Colonic mucosa (tissue), 4 donors: ENCODE data around the gene DOCK2. TPM values are rescaled to one million over a fixed set of nuclear protein-coding genes. Genes with fewer than 3 reads are reported as not detected.

Experiments
- DNase-seq: peaks from one replicate; pipeline ENCODE4 v3.0.0-alpha.2; 2020
- H3K27ac ChIP-seq: fragments of 200-600 bp; one replicate; pipeline ENCODE4 v1.8.0; 2021
- H3K27me3 ChIP-seq: fragments of 200-600 bp; one replicate; pipeline ENCODE4 v1.8.0; 2021
- H3K36me3 ChIP-seq: fragments of 200-600 bp; one replicate; pipeline ENCODE4 v1.8.0; 2021
- H3K4me1 ChIP-seq: fragments of 200-600 bp; one replicate; pipeline ENCODE4 v1.8.0; 2021; ENCODE audit warnings: mild to moderate bottlenecking
- H3K4me3 ChIP-seq: fragments of 200-600 bp; one replicate; pipeline ENCODE4 v1.8.0; 2021
- H3K9ac ChIP-seq, 2 donors: one replicate each; pipeline ENCODE4 v1.7.0; 2013; ENCODE audit warnings: control low read depth in 2 of 2, low read depth in 2 of 2, low read length in 2 of 2
- H3K9me3 ChIP-seq: fragments of 200-600 bp; one replicate; pipeline ENCODE4 v1.8.0; 2021
- CTCF ChIP-seq: fragments of 200-600 bp; IDR thresholded peaks from one replicate; pipeline ENCODE4 v1.8.0; 2022; ENCODE audit warnings: antibody characterized with exemption, mild to moderate bottlenecking
- intact Hi-C: fragments of 100-400 bp; cut with DNase I; formaldehyde crosslinking; loops from one replicate; pipeline ENCODE4 v1.14.1; 2022
- total RNA-seq, 2 donors: library from RNA; stranded (reverse); fragmentation: NEBNext Ultra II Directional in 1 of 2; extraction: Animal tissue kit (Norgen Biotek cat#: 25700) in 1 of 2; gene quantifications; one replicate each; pipeline ENCODE4 v1.2.1, GENCODE V29; 2021
- donor health status: healthy.
- donor health status: DM: no; HTN: no; CAD: no.
- donor health status: DM: no; HTN: no; CAD: no.

DOCK2 gene
- total RNA-seq, 2 donors from 2014 or later = 4.8 to 6.0 TPM

GRCh38 chr5:169979871-169980270 lies 342.8 kb downstream of the DOCK2 start:
- DNase-seq = no peak
- TF ChIP-seq CTCF = no peak
- H3K27me3 ChIP-seq = no peaks in the 10 kb centered on the region
- no peak overlapping the region for H3K9ac ChIP-seq
- H3K36me3 ChIP-seq = no peaks in the 10 kb centered on the region
- no peak overlapping the region for H3K4me3 ChIP-seq
- H3K9me3 ChIP-seq = no peaks in the 10 kb centered on the region
- no peak overlapping the region for H3K27ac ChIP-seq
- intact Hi-C loops = loop anchor here (5.0 kb wide), 1 partner anchor 283 kb away; no protein-coding TSS in a partner anchor
- H3K4me1 ChIP-seq = no peaks in the 10 kb centered on the region

- H3K9ac ChIP-seq = no peak within 1 kb of the TSS
- no peaks in the 10 kb centered on the region for H3K9me3 ChIP-seq
- H3K27ac ChIP-seq = no peak within 1 kb of the TSS
- DNase-seq = peak; percentile 51
- no peaks in the 10 kb centered on the region for H3K4me1 ChIP-seq
- H3K27me3 ChIP-seq = no peaks in the 10 kb centered on the region
- intact Hi-C loops = loop anchor here (5.0 kb wide), 1 partner anchor 283 kb away; no protein-coding TSS in a partner anchor
- no peak within 1 kb of the TSS for H3K4me3 ChIP-seq
- TF ChIP-seq CTCF = peak; percentile 35
- H3K36me3 ChIP-seq = no peaks in the 10 kb centered on the region
Measured at GRCh38 chr5:169980418-169981053, 343.5 kb downstream of the DOCK2 start, which contains the start of gene INSYN2B. INSYN2B (minus strand) TSS chr5:169980495; CDS start chr5:169883898, 96,597 bp downstream.

- Histone ChIP-seq H3K4me1 (no peaks in the 10 kb centered on the region), H3K27ac (no peak overlapping the region), H3K36me3 (no peaks in the 10 kb centered on the region), H3K9me3 (no peaks in the 10 kb centered on the region), H3K4me3 (no peak overlapping the region), H3K27me3 (no peaks in the 10 kb centered on the region), H3K9ac (no peak overlapping the region)
- TF ChIP-seq CTCF = no peak
- intact Hi-C loops = no loop called here
- no peak for DNase-seq
Measured at GRCh38 chr5:169988206-169988605, 351.1 kb downstream of the DOCK2 start.

- Histone ChIP-seq H3K27ac (no peak overlapping the region), H3K36me3 (no peaks in the 10 kb centered on the region), H3K27me3 (no peaks in the 10 kb centered on the region), H3K9me3 (no peaks in the 10 kb centered on the region), H3K4me1 (no peaks in the 10 kb centered on the region), H3K9ac (no peak overlapping the region), H3K4me3 (no peak overlapping the region)
- no peak for DNase-seq
- no peak for TF ChIP-seq CTCF
- intact Hi-C loops = no loop called here
Measured at GRCh38 chr5:169988947-169989346, 351.9 kb downstream of the DOCK2 start.

- intact Hi-C loops = no loop called here
Measured at GRCh38 chr5:169989365-169989764, 352.3 kb downstream of the DOCK2 start.

More at GRCh38 chr5:169989365-169989764, 352.3 kb downstream of the DOCK2 start:
- Histone ChIP-seq H3K9me3 (no peaks in the 10 kb centered on the region), H3K36me3 (no peaks in the 10 kb centered on the region), H3K27ac (no peak overlapping the region), H3K9ac (no peak overlapping the region), H3K27me3 (no peaks in the 10 kb centered on the region), H3K4me3 (no peak overlapping the region), H3K4me1 (no peaks in the 10 kb centered on the region)
- no peak for TF ChIP-seq CTCF
- no peak for DNase-seq
